Lower leg skin (tissue), 4 donors: ENCODE results near the gene GLI1. TPM values are rescaled to one million over a fixed set of nuclear protein-coding genes. Genes with fewer than 3 reads are reported as not detected.
"Not testable (repeated sequence)": the region's sequence is repeated elsewhere in the genome, so short reads cannot be mapped to it uniquely, and the experiment has no call there.

Experiments
- DNase-seq, 2 donors: peaks; one replicate each; pipeline ENCODE4 v3.0.0-alpha.2; 2019; ENCODE audit warnings: low spot score in 2 of 2
- H3K4me3 ChIP-seq: fragments of 200-600 bp; sonication (generic); 2 replicates; pipeline ENCODE4 v1.5.1; 2017; ENCODE audit warnings: mild to moderate bottlenecking, low read depth; ENCODE audit not compliant: poor library complexity, severe bottlenecking
- CTCF ChIP-seq, 3 donors: fragments of 450-650 bp; IDR thresholded peaks; one replicate each; pipeline ENCODE4 v1.5.1; 2016; ENCODE audit warnings: antibody characterized with exemption in 3 of 3, mild to moderate bottlenecking in 3 of 3, moderate library complexity in 2 of 3
- POLR2A ChIP-seq, 2 donors: fragments of 450-650 bp; IDR thresholded peaks; one replicate each; pipeline ENCODE4 v1.6.1; 2016 to 2017; ENCODE audit warnings: antibody characterized with exemption in 2 of 2, mild to moderate bottlenecking in 1 of 2, moderate library complexity in 1 of 2
- WGBS, 2 donors: methylation state at CpG; one replicate each; pipeline ENCODE4 v1.1.5; 2018; 5-methylcytosine and 5-hydroxymethylcytosine counted together
- intact Hi-C: fragments of 100-400 bp; cut with DNase I; formaldehyde crosslinking; loops from one replicate; pipeline ENCODE4 v1.15.0; 2023; ENCODE audit warnings: low total_unique reads
- total RNA-seq, 4 donors: library from RNA; depleted of rRNA; stranded (reverse); fragments of >200 nt; gene quantifications; one replicate each; pipeline ENCODE4 v1.1.0, GENCODE V29; 2016

GLI1 gene
- total RNA-seq, 4 donors from 2014 or later = 0.19 to 13.4 (median 1.9) TPM

GRCh38 chr12:57516617-57517153 is 57.1 kb downstream of the GLI1 start:
- DNase-seq = no peak
- intact Hi-C loops = loop anchor here (5.0 kb wide), 1 partner anchor 1489 kb away; no protein-coding TSS in a partner anchor
- 87 to 88% methylated on average over 11 of the region's 11 CpGs for WGBS, 2 donors
- TF ChIP-seq CTCF (IDR thresholded peaks at IDR 0.05) (no peak), POLR2A (IDR thresholded peaks at IDR 0.05) (no peak)
- no peak overlapping the region for H3K4me3 ChIP-seq

GRCh38 chr12:57517187-57517586 is 57.6 kb downstream of the GLI1 start:
- H3K4me3 ChIP-seq = no peak overlapping the region
- 0 to 21% methylated on average over 1 of the region's 1 CpG for WGBS, 2 donors
- peak in 1 of 2 donors; percentile 49 for DNase-seq
- TF ChIP-seq CTCF (IDR thresholded peaks at IDR 0.05) (no peak), POLR2A (IDR thresholded peaks at IDR 0.05) (no peak)
- intact Hi-C loops = loop anchor here (5.0 kb wide), 1 partner anchor 1490 kb away; no protein-coding TSS in a partner anchor

GRCh38 chr12:57517718-57518117 is 58.1 kb downstream of the GLI1 start:
- 78 to 81% methylated on average over 10 of the region's 10 CpGs for WGBS, 2 donors
- DNase-seq, H3K4me3 ChIP-seq: not testable (repeated sequence)
- intact Hi-C loops = loop anchor here (5.0 kb wide), 1 partner anchor 1490 kb away; no protein-coding TSS in a partner anchor

- DNase-seq = no peak
- 59 to 60% methylated on average over 8 of the region's 8 CpGs for WGBS, 2 donors
- H3K4me3 ChIP-seq = no peak overlapping the region
- TF ChIP-seq POLR2A (IDR thresholded peaks at IDR 0.05) = no peak
- TF ChIP-seq CTCF (IDR thresholded peaks at IDR 0.05) = no peak
- intact Hi-C loops = loop anchor here (5.0 kb wide), 1 partner anchor 1491 kb away; no protein-coding TSS in a partner anchor
Measured at GRCh38 chr12:57518176-57518919, 58.8 kb downstream of the GLI1 start.

- H3K4me3 ChIP-seq = peak overlapping the region; percentile 85
- intact Hi-C loops = loop anchor here (5.0 kb wide), 1 partner anchor 1492 kb away; no protein-coding TSS in a partner anchor
- 25 to 26% methylated on average over 7 of the region's 7 CpGs for WGBS, 2 donors
- DNase-seq = peak; percentile 44 to 85
- no peak for TF ChIP-seq POLR2A (IDR thresholded peaks at IDR 0.05)
- TF ChIP-seq CTCF (IDR thresholded peaks at IDR 0.05) = no peak
Measured at GRCh38 chr12:57518920-57519795, 59.6 kb downstream of the GLI1 start.

GRCh38 chr12:57519796-57520052 is 60.1 kb downstream of the GLI1 start:
- 0% methylated on average over 8 of the region's 8 CpGs for WGBS, 2 donors
- H3K4me3 ChIP-seq = peak overlapping the region; percentile 85
- peak in 1 of 2 donors; percentile 47 for DNase-seq
- intact Hi-C loops = loop anchor here (5.0 kb wide), 1 partner anchor 1492 kb away; no protein-coding TSS in a partner anchor
- TF ChIP-seq CTCF (IDR thresholded peaks at IDR 0.05) (no peak), POLR2A (IDR thresholded peaks at IDR 0.05) (no peak)
